ENCODE measurements around the gene GART.
"Not testable (repeated sequence)": the region's sequence is repeated elsewhere in the genome, so short reads cannot be mapped to it uniquely, and the experiment has no call there.

Gene GART

GRCh38 chr21:33512481-33512880 lies 29.4 kb downstream of the GART start:
- H3K4me1 ChIP-seq = no peaks in the 10 kb centered on the region
- H3K36me3 ChIP-seq = peaks cover 56 to 95% (median 81%) of the 10 kb centered on the region in 3 donors
- TF ChIP-seq CTCF (IDR thresholded peaks at IDR 0.05) = no peak
- H3K9me3 ChIP-seq = no peaks in the 10 kb centered on the region
- intact Hi-C loops (cut with DNase I; ENCODE audit: low total_unique reads) = no loop called here
- DNase-seq = no peak
- H3K27me3 ChIP-seq = no peaks in the 10 kb centered on the region
- H3K4me3 ChIP-seq = no peak overlapping the region
- H3K27ac ChIP-seq = no peak overlapping the region

GRCh38 chr21:33511639-33512038 lies 30.3 kb downstream of the GART start:
- TF ChIP-seq CTCF (IDR thresholded peaks at IDR 0.05) = no peak
- no peaks in the 10 kb centered on the region for H3K9me3 ChIP-seq
- DNase-seq = no peak
- intact Hi-C loops (cut with DNase I; ENCODE audit: low total_unique reads) = no loop called here
- no peaks in the 10 kb centered on the region for H3K4me1 ChIP-seq
- H3K4me3 ChIP-seq = no peak overlapping the region
- no peaks in the 10 kb centered on the region for H3K27me3 ChIP-seq
- peaks cover 48 to 94% (median 77%) of the 10 kb centered on the region in 3 donors for H3K36me3 ChIP-seq
- H3K27ac ChIP-seq = no peak overlapping the region

GRCh38 chr21:33510826-33511225 lies 31.1 kb downstream of the GART start:
- no peak for DNase-seq
- Histone ChIP-seq H3K9me3 (no peaks in the 10 kb centered on the region), H3K27me3 (no peaks in the 10 kb centered on the region), H3K4me3 (no peak overlapping the region), H3K4me1 (no peaks in the 10 kb centered on the region), H3K27ac (no peak overlapping the region), H3K36me3 (peaks cover 40 to 90% (median 73%) of the 10 kb centered on the region in 3 donors)
- intact Hi-C loops (cut with DNase I; ENCODE audit: low total_unique reads) = no loop called here
- no peak for TF ChIP-seq CTCF (IDR thresholded peaks at IDR 0.05)

DNA sequence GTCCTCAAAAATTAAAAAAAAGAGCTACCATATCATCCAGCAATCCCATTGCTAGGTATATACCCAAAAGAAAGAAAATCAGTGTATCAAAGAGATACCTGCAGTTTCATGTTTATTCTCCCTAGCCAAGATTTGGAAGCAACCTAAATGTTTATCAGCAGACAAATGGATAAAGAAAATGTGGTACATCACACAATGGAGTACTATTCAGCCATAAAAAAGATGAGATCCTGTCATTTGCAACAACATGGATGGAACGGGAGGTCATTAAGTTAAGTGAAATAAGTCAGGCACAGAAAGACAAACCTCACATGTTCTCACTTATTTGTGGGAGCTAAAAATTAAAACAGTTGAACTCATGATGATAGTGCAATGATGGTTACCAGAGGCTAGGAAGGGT lies 34.9 kb downstream of the GART start:
- H3K27ac ChIP-seq; H3K27me3 ChIP-seq; intact Hi-C loops (cut with DNase I; ENCODE audit: low total_unique reads); DNase-seq; H3K9me3 ChIP-seq; H3K4me1 ChIP-seq; H3K4me3 ChIP-seq: not testable (repeated sequence)
- H3K36me3 ChIP-seq = peaks cover 28 to 83% (median 51%) of the 10 kb centered on the region in 3 donors

DNA sequence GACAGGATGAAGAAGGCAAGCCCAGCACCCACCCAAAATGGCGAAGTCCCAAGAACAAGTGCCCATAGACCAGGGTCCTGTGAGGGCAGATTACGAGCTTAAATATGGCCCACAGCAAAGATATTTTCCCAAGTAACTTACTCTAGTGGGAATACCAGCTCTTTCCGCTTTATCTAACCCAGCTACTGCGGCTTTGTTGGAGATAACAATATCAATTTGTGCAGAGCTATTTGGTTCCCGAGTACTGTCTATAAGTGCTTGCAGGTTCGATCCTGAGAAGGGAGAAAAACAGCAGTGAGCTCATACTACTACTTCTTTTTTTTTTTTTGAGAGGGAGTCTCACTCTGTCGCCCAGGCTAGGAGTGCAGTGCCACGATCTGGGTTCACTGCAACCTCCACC lies 36.1 kb downstream of the GART start:
- peaks cover 23 to 72% (median 39%) of the 10 kb centered on the region in 3 donors for H3K36me3 ChIP-seq
- no peak for DNase-seq

GRCh38 chr21:33496345-33496744 lies 45.6 kb downstream of the GART start:
- no peak overlapping the region for H3K4me3 ChIP-seq
- intact Hi-C loops (cut with DNase I; ENCODE audit: low total_unique reads) = no loop called here
- no peaks in the 10 kb centered on the region for H3K27me3 ChIP-seq
- no peaks in the 10 kb centered on the region for H3K36me3 ChIP-seq
- H3K4me1 ChIP-seq = peaks cover 0 to 6% (median 2%) of the 10 kb centered on the region in 4 donors
- no peaks in the 10 kb centered on the region for H3K9me3 ChIP-seq
- DNase-seq = no peak
- no peak for TF ChIP-seq CTCF (IDR thresholded peaks at IDR 0.05)
- H3K27ac ChIP-seq = no peak overlapping the region

More for the DNA sequence above, 36.1 kb downstream of the GART start:
- Histone ChIP-seq H3K4me1 (no peaks in the 10 kb centered on the region), H3K4me3 (no peak overlapping the region), H3K27me3 (no peaks in the 10 kb centered on the region), H3K9me3 (no peaks in the 10 kb centered on the region), H3K27ac (no peak overlapping the region)
- TF ChIP-seq CTCF (IDR thresholded peaks at IDR 0.05) = no peak
- intact Hi-C loops (cut with DNase I; ENCODE audit: low total_unique reads) = no loop called here
